MM.1S (cell line): ENCODE data around the gene XYLT2.

ENCODE experiments used
- EZH2 ChIP-seq: fragments of 300-600 bp; sonication (generic); optimal IDR thresholded peaks from 2 replicates; pipeline ENCODE3; 2017; ENCODE audit warnings: low read depth, mild to moderate bottlenecking, antibody characterized with exemption, low read length, mixed read lengths
- EZH2phosphoT487 ChIP-seq: fragments of 300-600 bp; sonication (generic); IDR thresholded peaks from 2 replicates; pipeline ENCODE4 v1.6.1; 2018; ENCODE audit warnings: antibody characterized with exemption, low read length
- TF ChIP-seq, protein P1 (sequence below): fragments of 300-600 bp; sonication (generic); IDR thresholded peaks from 2 replicates; pipeline ENCODE4 v1.5.1; 2016; ENCODE audit warnings: antibody characterized with exemption, low read length, mixed read lengths

- TF ChIP-seq, protein P1, sequence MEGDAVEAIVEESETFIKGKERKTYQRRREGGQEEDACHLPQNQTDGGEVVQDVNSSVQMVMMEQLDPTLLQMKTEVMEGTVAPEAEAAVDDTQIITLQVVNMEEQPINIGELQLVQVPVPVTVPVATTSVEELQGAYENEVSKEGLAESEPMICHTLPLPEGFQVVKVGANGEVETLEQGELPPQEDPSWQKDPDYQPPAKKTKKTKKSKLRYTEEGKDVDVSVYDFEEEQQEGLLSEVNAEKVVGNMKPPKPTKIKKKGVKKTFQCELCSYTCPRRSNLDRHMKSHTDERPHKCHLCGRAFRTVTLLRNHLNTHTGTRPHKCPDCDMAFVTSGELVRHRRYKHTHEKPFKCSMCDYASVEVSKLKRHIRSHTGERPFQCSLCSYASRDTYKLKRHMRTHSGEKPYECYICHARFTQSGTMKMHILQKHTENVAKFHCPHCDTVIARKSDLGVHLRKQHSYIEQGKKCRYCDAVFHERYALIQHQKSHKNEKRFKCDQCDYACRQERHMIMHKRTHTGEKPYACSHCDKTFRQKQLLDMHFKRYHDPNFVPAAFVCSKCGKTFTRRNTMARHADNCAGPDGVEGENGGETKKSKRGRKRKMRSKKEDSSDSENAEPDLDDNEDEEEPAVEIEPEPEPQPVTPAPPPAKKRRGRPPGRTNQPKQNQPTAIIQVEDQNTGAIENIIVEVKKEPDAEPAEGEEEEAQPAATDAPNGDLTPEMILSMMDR: no peak
- TF ChIP-seq EZH2 (no peak), EZH2phosphoT487 (no peak)
Observed at GRCh38 chr17:50389534-50389933, 43.6 kb downstream of the XYLT2 start.
